HG02938 (cell line): ENCODE measurements around the gene CCNJL.
"Not testable (repeated sequence)": the region's sequence is repeated elsewhere in the genome, so short reads cannot be mapped to it uniquely, and the experiment has no call there.

Source experiments
- ATAC-seq: cut with Tn5 transposase; IDR thresholded peaks from one replicate; pipeline ENCODE4 v1.9.1; 2021; ENCODE audit warnings: mild to moderate bottlenecking, moderate library complexity; ENCODE audit not compliant: unreplicated experiment

CCNJL gene

DNA sequence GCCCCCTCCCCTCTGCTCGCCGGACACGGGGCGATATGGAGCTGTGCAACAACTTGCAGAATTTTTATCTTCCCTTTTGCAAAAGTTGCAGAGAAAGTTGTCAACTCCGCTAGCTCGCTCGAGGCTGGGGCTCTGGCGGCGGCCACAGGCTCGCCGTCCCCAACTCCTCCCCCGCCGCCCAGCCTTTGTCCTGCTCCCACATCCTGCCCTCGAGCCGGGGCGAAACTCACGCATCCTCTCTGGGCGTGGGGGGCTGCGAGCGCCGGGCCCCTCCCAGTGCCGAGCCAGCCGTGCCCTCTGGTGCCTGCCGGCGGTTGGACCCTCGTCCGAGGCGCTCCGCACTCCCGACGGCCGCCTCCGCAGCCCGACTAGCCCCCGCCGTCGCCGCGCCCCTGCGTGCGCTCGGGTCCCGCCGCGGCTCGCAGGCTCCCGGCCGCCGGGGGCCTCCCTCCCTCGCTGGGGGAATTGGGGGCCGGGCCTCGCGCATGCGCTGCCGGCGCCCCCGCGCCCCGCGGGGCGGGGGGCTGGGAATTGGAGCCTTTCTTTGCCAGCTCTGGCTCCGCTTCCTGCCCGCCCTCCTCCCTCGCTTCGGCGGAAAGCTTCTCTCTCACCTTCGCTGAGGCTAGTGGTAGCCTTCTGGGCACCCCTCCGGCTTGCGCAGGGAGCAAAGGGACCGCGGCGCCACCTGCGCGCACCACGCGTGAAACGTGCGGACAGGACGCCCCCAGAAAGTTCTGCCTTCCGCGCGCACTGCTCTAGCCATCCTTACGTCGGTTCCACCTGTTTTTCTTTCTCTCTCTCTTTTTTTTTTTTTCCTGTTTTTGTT lies at the start of gene CCNJL:
CCNJL (minus strand) TSS at position 431 of the 826 bp plus-strand sequence. CDS start 641 bp downstream, outside the sequence.
- peak; percentile 47 for ATAC-seq

DNA sequence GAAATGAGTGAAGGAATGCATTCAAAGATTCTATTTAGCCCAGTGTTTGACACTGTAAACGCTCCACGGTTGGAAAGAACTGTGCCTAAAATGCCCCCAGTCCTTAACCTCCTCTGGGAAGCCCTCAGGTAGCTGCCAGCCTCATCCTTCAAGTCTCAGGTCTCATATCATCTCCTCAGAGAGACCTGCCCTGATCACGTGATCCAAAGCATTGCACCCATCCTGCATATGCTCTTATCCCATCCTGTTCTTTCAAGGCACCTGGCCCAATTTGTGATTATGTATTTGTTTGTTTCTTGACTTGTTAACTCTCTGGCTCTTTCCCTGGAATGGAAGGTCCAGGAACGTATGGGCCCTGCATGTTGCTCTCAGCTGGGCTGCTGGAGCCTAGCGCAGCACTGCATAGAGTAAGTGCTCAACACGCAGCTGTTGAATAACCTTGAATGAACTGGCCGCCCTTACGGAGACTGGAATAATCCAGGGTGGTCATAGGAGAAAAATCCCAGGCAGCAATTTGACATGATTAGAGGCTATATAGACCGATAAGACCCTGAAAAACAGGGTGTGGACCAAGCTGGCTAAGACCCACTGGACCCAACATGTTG lies 49.4 kb upstream of the CCNJL start:
- ATAC-seq = no peak

DNA sequence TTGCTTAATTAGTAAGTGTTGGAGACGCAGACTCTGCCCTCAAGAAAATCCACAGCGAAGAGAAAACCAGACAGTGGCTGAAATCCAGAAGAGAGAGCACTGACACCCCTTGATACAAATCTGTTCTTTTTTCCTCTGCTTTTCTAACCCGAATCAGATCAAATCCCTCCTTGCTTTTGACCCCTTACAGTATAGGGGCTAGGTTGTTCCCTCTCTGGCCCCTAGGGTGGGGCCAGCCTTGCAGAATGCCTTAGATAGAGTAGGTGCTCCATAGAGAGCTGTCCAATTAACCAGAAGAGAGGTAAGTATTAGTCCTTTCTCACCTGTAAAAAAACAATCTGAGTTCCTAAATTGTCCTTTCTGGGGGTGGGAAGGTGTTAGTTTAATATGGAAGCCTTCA lies 47.9 kb upstream of the CCNJL start:
- no peak for ATAC-seq

- no peak for ATAC-seq
Observed at GRCh38 chr5:160359816-160360215, 47.5 kb upstream of the CCNJL start.

- no peak for ATAC-seq
Observed at GRCh38 chr5:160359242-160359641, 46.9 kb upstream of the CCNJL start.

GRCh38 chr5:160357861-160358411 lies 45.6 kb upstream of the CCNJL start:
- no peak for ATAC-seq

DNA sequence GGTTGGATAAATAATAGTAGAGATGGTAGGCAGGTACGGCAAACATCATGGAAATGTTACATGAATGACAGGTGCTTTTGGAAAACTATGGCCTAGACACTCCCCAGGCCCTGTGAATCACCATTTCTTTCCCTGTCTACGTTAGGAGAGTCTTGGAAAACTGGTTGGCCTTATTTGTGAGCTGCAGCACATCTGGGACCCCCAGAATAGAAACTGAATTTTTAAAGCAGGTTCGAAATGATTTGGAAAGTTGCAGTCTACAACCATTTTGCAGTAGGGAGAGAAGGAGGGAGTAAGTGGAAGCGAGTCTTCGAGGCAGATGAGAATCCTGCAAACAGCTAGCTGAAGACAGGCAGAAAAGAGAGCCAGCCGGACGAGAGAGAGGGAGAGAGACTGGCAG lies 45.0 kb upstream of the CCNJL start:
- ATAC-seq = no peak

DNA sequence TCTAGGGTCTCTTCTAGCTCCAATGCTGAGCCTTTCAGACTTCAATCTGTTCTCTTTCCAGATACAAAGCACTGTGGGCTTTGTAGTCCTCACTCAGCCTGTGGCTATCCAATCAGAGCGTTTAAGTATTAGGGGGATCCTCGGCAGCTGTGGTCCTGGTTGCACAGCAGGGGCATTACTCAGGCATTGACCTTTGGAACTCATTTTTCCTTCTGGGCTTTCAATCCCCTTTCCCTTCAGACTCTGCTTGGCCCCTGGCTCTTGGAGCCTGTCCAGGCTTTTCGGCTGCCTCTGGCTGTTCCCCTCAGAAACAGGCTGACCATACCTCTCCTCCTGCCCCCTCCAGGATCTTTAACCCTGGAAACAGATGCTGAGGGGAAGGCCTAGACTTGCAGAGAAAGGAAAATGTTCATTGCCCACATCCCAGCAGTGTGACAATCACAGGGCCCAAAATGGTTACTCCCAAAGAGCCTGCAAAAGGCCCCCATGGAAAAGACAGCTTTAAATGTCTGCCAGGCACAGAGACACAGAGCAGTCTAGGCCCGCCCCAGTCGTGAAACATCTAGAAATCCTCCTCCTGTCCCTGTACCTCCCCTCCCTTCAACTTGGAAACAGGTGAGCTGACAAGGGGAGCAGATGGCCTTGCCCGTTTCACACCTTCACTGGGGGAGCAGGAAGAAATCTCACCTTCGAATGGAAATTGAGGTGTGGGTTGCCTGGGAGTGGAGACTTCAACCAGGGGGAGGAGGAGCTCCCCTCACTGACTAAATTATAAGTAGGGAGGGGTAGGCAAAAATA lies 44.4 kb upstream of the CCNJL start:
- no peak for ATAC-seq

DNA sequence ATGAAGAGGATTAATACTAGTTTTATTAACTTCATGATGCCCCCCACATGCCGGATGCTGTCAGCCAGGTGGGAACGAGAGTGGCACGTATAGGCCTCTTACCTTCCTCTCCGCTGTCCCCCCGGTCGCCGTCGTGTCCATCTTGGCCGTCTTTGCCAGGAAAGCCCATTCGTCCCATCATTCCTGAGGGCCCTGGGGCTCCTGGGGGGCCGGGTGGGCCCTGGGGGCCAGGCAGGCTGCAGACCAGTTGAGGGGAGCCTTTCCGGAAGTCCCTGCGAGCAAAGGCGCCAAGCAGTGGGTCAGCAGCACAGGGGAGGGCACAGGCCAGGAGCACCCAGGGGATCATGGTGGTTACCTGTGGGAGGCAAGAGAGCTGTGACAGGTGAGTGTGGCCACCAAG lies 42.3 kb upstream of the CCNJL start:
- no peak for ATAC-seq

DNA sequence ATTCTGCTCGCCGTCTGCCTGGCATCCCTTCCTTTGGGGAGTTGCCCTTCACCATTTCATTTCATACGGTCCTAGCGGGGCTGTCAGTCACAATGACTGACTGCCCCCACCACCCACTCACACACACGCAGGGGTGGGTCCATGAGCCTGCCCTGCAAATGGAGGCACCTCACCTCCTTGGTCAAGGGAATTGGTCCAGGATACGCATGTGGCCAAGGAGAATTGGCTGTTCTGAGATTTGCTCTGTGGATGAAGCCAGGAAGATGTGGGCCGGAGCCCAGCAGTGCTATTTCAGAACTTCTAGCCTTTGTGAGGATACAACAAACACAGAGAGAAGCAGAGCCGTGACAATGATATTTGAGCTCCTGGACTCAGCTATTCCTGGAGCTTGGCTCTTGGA lies 41.0 kb upstream of the CCNJL start:
- ATAC-seq = no peak

DNA sequence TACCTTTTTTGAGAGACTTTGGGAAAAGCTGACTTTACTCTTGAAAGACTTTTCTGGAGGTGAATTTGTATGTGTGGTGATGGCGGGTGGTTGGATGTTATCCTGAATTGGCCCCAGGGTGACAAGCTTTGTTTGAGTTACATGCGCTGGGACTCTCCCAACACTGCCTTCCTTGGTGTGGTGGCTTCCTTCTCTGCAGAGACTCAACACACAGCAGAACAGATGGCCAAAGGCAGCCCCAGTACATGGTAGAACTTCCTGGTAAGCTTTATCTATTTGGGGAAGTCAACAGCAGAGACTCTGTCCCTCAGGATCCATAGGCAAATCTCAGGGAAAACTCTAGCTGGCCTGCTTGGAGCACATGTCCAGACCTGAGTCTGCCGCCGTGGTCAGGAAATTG lies 39.9 kb upstream of the CCNJL start:
- no peak for ATAC-seq

DNA sequence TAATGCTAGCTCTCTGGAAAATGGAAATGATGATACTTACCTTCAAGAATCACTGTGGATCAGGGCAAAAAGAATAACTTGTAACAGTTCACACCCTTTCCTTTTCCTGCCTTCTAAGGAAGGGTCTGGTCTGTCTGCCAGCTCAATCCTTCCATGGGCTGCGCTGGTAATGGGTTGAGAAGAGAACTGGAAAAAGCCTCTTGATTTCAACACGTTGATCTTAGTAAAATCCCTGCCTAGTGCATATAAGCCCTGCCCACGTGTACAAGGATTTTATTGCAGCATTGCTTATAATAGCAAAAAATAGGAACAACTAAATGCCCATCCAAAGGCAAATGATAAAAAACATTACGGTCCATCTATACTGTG lies 37.6 kb upstream of the CCNJL start:
- no peak for ATAC-seq

- ATAC-seq = no peak
Observed at GRCh38 chr5:160349249-160349934, 37.0 kb upstream of the CCNJL start.

DNA sequence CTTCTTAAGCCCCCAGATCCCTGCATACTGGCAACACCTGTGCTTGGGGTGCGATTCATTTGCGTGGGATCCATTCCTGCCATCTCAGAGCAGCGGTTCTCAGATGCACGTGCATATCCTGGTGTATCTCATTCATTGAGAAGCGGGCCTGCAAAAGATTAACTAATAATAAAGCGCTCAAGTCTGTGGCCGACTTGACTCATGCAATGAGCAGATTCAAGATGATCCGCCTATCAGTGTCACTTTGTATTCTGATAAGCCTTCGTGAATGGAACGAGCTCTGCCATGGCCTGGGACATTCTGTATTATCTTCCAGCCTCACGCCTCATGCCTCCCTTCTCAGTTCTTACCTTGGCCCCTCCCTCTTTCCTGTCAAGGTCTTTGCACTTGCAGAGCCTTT lies 35.7 kb upstream of the CCNJL start:
- no peak for ATAC-seq

GRCh38 chr5:160347448-160347847 lies 35.1 kb upstream of the CCNJL start:
- no peak for ATAC-seq

DNA sequence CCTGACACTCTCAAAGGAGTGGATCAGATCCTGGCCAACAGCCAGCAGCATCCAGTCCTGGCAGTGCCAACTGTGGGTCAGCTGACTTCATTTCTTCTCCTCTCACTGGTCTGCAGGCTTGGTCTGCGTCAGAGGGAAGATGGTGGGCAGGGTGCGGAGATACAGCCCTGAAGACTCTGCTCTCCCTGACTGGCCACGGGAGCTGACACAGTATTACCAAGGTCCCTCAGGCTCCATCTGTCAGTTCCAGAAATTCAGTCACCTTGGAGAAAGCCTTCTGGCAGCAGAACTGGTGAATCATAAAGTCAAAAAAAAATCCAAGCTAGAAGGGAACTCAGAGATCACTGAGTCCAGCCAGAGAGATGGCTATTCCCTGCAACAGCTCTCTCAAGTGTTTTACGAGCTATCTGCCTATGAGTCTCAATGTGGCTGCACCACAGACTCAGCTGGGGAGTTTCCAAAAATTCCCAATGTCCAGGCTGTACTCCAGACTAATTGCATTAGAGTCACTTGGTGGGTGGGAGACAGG lies 30.1 kb upstream of the CCNJL start:
- ATAC-seq = no peak

DNA sequence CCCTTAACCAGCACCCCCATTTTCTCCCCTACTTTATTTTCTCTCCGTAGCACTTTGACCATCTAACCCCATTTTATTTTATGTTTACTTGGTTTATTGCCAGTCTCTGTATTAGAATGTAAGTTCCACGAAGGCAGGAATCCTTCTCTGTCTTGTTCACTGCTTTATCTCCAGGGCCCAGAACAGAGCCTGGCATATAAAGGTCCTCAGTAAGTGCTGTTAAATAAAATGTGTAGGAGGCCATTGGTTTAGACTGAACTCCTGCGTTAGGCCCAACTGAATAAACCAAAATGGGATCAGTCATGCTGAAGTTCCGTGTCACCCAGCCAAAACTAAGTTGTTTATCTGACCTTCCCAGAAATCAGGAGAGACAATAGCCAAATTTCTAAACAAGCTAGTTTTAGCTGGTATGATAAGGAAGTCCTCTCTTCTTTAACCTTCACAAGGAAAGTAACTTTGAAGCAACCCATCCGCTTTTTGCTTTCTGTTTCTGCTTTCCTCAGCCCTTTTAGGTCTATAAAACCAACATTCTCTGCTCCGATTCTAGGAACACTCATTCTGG lies 29.0 kb upstream of the CCNJL start:
- no peak for ATAC-seq

DNA sequence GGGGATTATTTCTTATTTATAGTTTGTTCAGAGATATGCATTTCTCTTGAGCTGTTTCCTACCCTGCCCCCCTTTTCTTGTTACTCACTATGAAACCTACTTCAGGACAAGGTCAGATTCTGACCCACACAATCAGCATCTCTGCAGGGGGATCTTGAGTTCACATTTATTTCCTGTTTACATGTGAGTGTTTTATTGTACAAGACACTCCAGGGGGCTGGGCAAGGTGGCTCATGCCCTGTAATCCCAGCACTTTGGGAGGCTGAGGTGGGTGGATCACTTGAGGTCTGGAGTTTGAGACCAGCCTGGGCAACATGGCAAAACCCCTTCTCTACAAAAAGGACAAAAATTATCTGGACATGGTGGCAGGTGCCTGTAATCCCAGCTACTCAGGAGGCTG lies 28.1 kb upstream of the CCNJL start:
- ATAC-seq = not testable (repeated sequence)

- ATAC-seq = no peak
Observed at GRCh38 chr5:160339406-160340130, 27.2 kb upstream of the CCNJL start.

DNA sequence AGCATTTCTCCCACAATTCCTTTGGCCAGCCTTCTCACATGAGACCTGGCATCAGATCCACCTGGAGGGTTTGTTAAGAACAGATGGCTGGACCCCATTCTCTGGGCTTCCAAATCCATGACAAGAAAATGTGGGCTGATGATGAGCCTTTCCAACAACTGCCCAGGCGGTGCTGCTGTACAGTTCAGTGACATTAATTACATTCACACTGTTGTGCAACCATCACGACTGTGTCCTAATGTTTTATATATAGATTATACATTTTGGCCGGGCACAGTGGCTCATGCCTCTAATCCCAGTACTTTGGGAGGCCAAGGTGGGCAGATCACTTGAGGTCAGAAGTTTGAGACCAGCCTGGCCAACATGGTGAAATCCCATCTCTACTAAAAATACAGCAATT lies 22.4 kb upstream of the CCNJL start:
- not testable (repeated sequence) for ATAC-seq
